H9 (cell line): ENCODE data around the gene ALG9. TPM values are rescaled to one million over a fixed set of nuclear protein-coding genes. Genes with fewer than 3 reads are reported as not detected.

ENCODE experiments used
- DNase-seq: peaks from one replicate; pipeline ENCODE4 v3.0.0-alpha.2; 2017
- H2AFZ ChIP-seq: one replicate; pipeline ENCODE4 v1.6.1; 2013; ENCODE audit warnings: mild to moderate bottlenecking, low read length, control low read depth, moderate library complexity
- H2AK5ac ChIP-seq: 2 replicates; pipeline ENCODE4 v1.6.1; 2013; ENCODE audit warnings: low read length, control low read depth, mixed read lengths; ENCODE audit not compliant: insufficient read length
- H2BK120ac ChIP-seq: one replicate; pipeline ENCODE4 v1.6.1; 2013; ENCODE audit warnings: low read depth, mild to moderate bottlenecking, low read length, control low read depth, inconsistent platforms; ENCODE audit not compliant: poor library complexity, severe bottlenecking
- H2BK12ac ChIP-seq: 2 replicates; pipeline ENCODE4 v1.6.1; 2013; ENCODE audit warnings: low read length, control low read depth, mixed read lengths, low read depth; ENCODE audit not compliant: insufficient read length
- H2BK15ac ChIP-seq: 2 replicates; pipeline ENCODE4 v1.6.1; 2013; ENCODE audit warnings: low read depth, low read length, control low read depth
- H2BK20ac ChIP-seq: one replicate; pipeline ENCODE4 v1.6.1; 2013; ENCODE audit warnings: low read depth, mild to moderate bottlenecking, low read length, control low read depth, inconsistent platforms; ENCODE audit not compliant: poor library complexity, severe bottlenecking
- H2BK5ac ChIP-seq: 2 replicates; pipeline ENCODE4 v1.6.1; 2013; ENCODE audit warnings: low read length, control low read depth, mixed read lengths; ENCODE audit not compliant: insufficient read length
- H3K14ac ChIP-seq: 2 replicates; pipeline ENCODE4 v1.6.1; 2013; ENCODE audit warnings: low read length, control low read depth; ENCODE audit not compliant: insufficient read depth
- H3K18ac ChIP-seq: 2 replicates; pipeline ENCODE4 v1.6.1; 2013; ENCODE audit warnings: low read depth, mild to moderate bottlenecking, mixed read lengths, low read length, control low read depth; ENCODE audit not compliant: insufficient read length
- H3K23ac ChIP-seq: 2 replicates; pipeline ENCODE4 v1.6.1; 2013; ENCODE audit warnings: low read length, control low read depth, mixed read lengths, low read depth; ENCODE audit not compliant: insufficient read length
- H3K23me2 ChIP-seq: 2 replicates; pipeline ENCODE4 v1.6.1; 2013; ENCODE audit warnings: low read depth, mild to moderate bottlenecking, mixed read lengths, low read length, control low read depth; ENCODE audit not compliant: insufficient read length, poor library complexity, severe bottlenecking
- H3K27ac ChIP-seq: 2 replicates; pipeline ENCODE4 v1.5.1; 2013; ENCODE audit warnings: low read length, control low read depth, mixed read lengths, low read depth; ENCODE audit not compliant: insufficient read length
- H3K27me3 ChIP-seq: 2 replicates; pipeline ENCODE4 v1.6.1; 2013; ENCODE audit warnings: low read length, control low read depth, inconsistent platforms; ENCODE audit not compliant: insufficient read depth
- H3K4ac ChIP-seq: 2 replicates; pipeline ENCODE4 v1.6.1; 2013; ENCODE audit warnings: low read depth, mild to moderate bottlenecking, control low read depth, inconsistent platforms, low read length, moderate library complexity
- H3K4me1 ChIP-seq: 2 replicates; pipeline ENCODE4 v1.6.1; 2013; ENCODE audit warnings: low read length, control low read depth, inconsistent platforms; ENCODE audit not compliant: insufficient read depth
- H3K4me2 ChIP-seq: 2 replicates; pipeline ENCODE4 v1.6.1; 2013; ENCODE audit warnings: low read length, control low read depth, mixed read lengths; ENCODE audit not compliant: insufficient read length, insufficient read depth
- H3K56ac ChIP-seq: 2 replicates; pipeline ENCODE4 v1.6.1; 2013; ENCODE audit warnings: low read depth, mild to moderate bottlenecking, mixed read lengths, low read length, control low read depth; ENCODE audit not compliant: insufficient read length
- H3K79me1 ChIP-seq: 2 replicates; pipeline ENCODE4 v1.6.1; 2013; ENCODE audit warnings: low read depth, mild to moderate bottlenecking, moderate library complexity, low read length, control low read depth, inconsistent platforms; ENCODE audit not compliant: insufficient read depth, poor library complexity, severe bottlenecking
- H3K79me2 ChIP-seq: 2 replicates; pipeline ENCODE4 v1.6.1; 2013; ENCODE audit warnings: low read length, control low read depth, inconsistent platforms; ENCODE audit not compliant: insufficient read depth
- H3K9ac ChIP-seq: 2 replicates; pipeline ENCODE4 v1.6.1; 2013; ENCODE audit warnings: low read length, control low read depth, mixed read lengths; ENCODE audit not compliant: insufficient read length; ENCODE audit errors: extremely low read depth
- H3K9me3 ChIP-seq: one replicate; pipeline ENCODE4 v1.6.1; 2013; ENCODE audit warnings: low read depth, low read length, inconsistent platforms; ENCODE audit not compliant: control insufficient read depth
- H3T11ph ChIP-seq: one replicate; pipeline ENCODE4 v1.6.1; 2013; ENCODE audit warnings: mild to moderate bottlenecking, low read length, control low read depth, inconsistent platforms
- H4K20me1 ChIP-seq: one replicate; pipeline ENCODE4 v1.6.1; 2013; ENCODE audit not compliant: control insufficient read depth, insufficient read length, insufficient read depth
- H4K5ac ChIP-seq: 2 replicates; pipeline ENCODE4 v1.6.1; 2013; ENCODE audit warnings: low read depth, mild to moderate bottlenecking, mixed read lengths, low read length, control low read depth; ENCODE audit not compliant: insufficient read length
- H4K8ac ChIP-seq: replicated peaks from 2 replicates; pipeline ENCODE4 v1.6.1; 2013; ENCODE audit warnings: low read length, control low read depth, mixed read lengths, low read depth; ENCODE audit not compliant: insufficient read length
- H4K91ac ChIP-seq: 2 replicates; pipeline ENCODE4 v1.6.1; 2013; ENCODE audit warnings: low read depth, mild to moderate bottlenecking, moderate library complexity, mixed read lengths, low read length, control low read depth; ENCODE audit not compliant: insufficient read length
- H3K27ac Mint-ChIP-seq, 3 experiments: 2 replicates in 2 of 3; 3 replicates in 1 of 3; pipeline ENCODE4 v1.8.0; 2020 to 2021; ENCODE audit warnings: mixed read lengths in 3 of 3, mild to moderate bottlenecking in 1 of 3, moderate library complexity in 1 of 3
- H3K27me3 Mint-ChIP-seq: 2 replicates; pipeline ENCODE4 v1.8.0; 2021; ENCODE audit warnings: low read depth, mild to moderate bottlenecking, moderate library complexity, mixed read lengths
- H3K36me3 Mint-ChIP-seq, 3 experiments: 2 replicates in 2 of 3; 3 replicates in 1 of 3; pipeline ENCODE4 v1.8.0; 2020 to 2021; ENCODE audit warnings: low read depth in 3 of 3, mixed read lengths in 3 of 3; ENCODE audit not compliant: insufficient read depth in 1 of 3
- H3K4me1 Mint-ChIP-seq, 2 experiments: 2 replicates each; pipeline ENCODE4 v1.8.0; 2020; ENCODE audit warnings: mixed read lengths in 2 of 2
- H3K4me3 Mint-ChIP-seq, 2 experiments: 2 replicates in 1 of 2; 3 replicates in 1 of 2; pipeline ENCODE4 v1.8.0; 2020 to 2021; ENCODE audit warnings: mild to moderate bottlenecking in 2 of 2, mixed read lengths in 2 of 2, moderate library complexity in 1 of 2
- H3K9me3 Mint-ChIP-seq, 2 experiments: 2 replicates in 1 of 2; 3 replicates in 1 of 2; pipeline ENCODE4 v1.8.0; 2020; ENCODE audit warnings: mild to moderate bottlenecking in 2 of 2, mixed read lengths in 2 of 2, moderate library complexity in 1 of 2
- WGBS: extraction: QIAGEN DNeasy Blood & Tissue Kit; methylation state at CpG from one replicate; pipeline ENCODE4 v1.1.7; 2013; ENCODE audit warnings: missing lambda C conversion rate, low lambda C conversion rate, mixed read lengths; ENCODE audit not compliant: insufficient read length; ENCODE audit errors: extremely low coverage; 5-methylcytosine and 5-hydroxymethylcytosine counted together
- total RNA-seq: library from RNA; stranded (reverse); gene quantifications from 2 replicates; pipeline ENCODE4 v1.2.1, GENCODE V29; 2021
- TF ChIP-seq, protein P1 (sequence below): fragments of 200-600 bp; sonication (generic); conservative IDR thresholded peaks from 3 replicates; pipeline ENCODE4 v1.8.0; 2021; ENCODE audit warnings: antibody characterized with exemption, mild to moderate bottlenecking

The ALG9 gene
- total RNA-seq, 1 experiment from 2014 or later = 26.0 TPM

- WGBS = no CpG with 5 or more reads among the region's 6 CpGs
Observed at GRCh38 chr11:111792955-111793500, 78.4 kb downstream of the ALG9 start.

More at GRCh38 chr11:111792955-111793500, 78.4 kb downstream of the ALG9 start:
- Mint-ChIP-seq H3K4me1 (peaks cover 0 to 8% of the 10 kb centered on the region in 2 experiments; a peak in 1 of 4 replicates), H3K36me3 (no peaks in the 10 kb centered on the region), H3K9me3 (no peaks in the 10 kb centered on the region), H3K4me3 (no peak overlapping the region), H3K27ac (no peak overlapping the region), H3K27me3 (no peaks in the 10 kb centered on the region)
- no peak overlapping the region for H3K4ac ChIP-seq
- H3K18ac ChIP-seq = no peak overlapping the region
- H3K23me2 ChIP-seq = no peaks in the 10 kb centered on the region
- no peak overlapping the region for H4K5ac ChIP-seq
- H3K79me1 ChIP-seq = no peaks in the 10 kb centered on the region
- no peaks in the 10 kb centered on the region for H3K4me1 ChIP-seq
- no peak for DNase-seq
- no peaks in the 10 kb centered on the region for H3K9me3 ChIP-seq
- no peak overlapping the region for H3K9ac ChIP-seq
- H3K14ac ChIP-seq = no peak overlapping the region
- no peak overlapping the region for H3K4me2 ChIP-seq
- H2BK120ac ChIP-seq = no peak overlapping the region
- no peak overlapping the region for H3K23ac ChIP-seq
- H4K91ac ChIP-seq = no peak overlapping the region
- H2AFZ ChIP-seq = no peak overlapping the region
- TF ChIP-seq, protein P1, sequence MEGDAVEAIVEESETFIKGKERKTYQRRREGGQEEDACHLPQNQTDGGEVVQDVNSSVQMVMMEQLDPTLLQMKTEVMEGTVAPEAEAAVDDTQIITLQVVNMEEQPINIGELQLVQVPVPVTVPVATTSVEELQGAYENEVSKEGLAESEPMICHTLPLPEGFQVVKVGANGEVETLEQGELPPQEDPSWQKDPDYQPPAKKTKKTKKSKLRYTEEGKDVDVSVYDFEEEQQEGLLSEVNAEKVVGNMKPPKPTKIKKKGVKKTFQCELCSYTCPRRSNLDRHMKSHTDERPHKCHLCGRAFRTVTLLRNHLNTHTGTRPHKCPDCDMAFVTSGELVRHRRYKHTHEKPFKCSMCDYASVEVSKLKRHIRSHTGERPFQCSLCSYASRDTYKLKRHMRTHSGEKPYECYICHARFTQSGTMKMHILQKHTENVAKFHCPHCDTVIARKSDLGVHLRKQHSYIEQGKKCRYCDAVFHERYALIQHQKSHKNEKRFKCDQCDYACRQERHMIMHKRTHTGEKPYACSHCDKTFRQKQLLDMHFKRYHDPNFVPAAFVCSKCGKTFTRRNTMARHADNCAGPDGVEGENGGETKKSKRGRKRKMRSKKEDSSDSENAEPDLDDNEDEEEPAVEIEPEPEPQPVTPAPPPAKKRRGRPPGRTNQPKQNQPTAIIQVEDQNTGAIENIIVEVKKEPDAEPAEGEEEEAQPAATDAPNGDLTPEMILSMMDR = no peak
- no peak overlapping the region for H3K56ac ChIP-seq
- no peak overlapping the region for H2BK5ac ChIP-seq
- no peaks in the 10 kb centered on the region for H3K27me3 ChIP-seq
- H3K79me2 ChIP-seq = no peaks in the 10 kb centered on the region
- H4K20me1 ChIP-seq = no peaks in the 10 kb centered on the region
- no peak overlapping the region for H2BK20ac ChIP-seq
- H3K27ac ChIP-seq = no peak overlapping the region
- H3T11ph ChIP-seq = no peak overlapping the region
- H4K8ac ChIP-seq = no peak overlapping the region
- H2AK5ac ChIP-seq = no peak overlapping the region
- no peak overlapping the region for H2BK15ac ChIP-seq
- no peak overlapping the region for H2BK12ac ChIP-seq
